ENCODE results near the gene TSC2. TPM values are rescaled to one million over a fixed set of nuclear protein-coding genes. Genes with fewer than 3 reads are reported as not detected.

The TSC2 gene
- total and polyA plus RNA-seq, 2 of the 13 experiments (the other 11 are each of a cell fraction or from before 2014, with no cell fraction given): 19.6 to 40.4 TPM

- no peak for TF ChIP-seq REST (IDR thresholded peaks at IDR 0.05; ENCODE audit: borderline replicate concordance in 1 of 2, low read depth in 1 of 2, low read length in 2 of 2)
- 0 out of 2 replicates have a peak, but pooled peaks have one; percentile 23 for TF ChIP-seq PRDM10 (CRISPR knock-in tag; IDR thresholded peaks at IDR 0.05; ENCODE audit: low read depth)
- no peak for TF ChIP-seq TFE3 (CRISPR knock-in tag; IDR thresholded peaks at IDR 0.05)
- TF ChIP-seq THAP11 (CRISPR knock-in tag; IDR thresholded peaks at IDR 0.05): peak; percentile 50
- no peak for TF ChIP-seq ZNF382 (CRISPR knock-in tag; IDR thresholded peaks at IDR 0.05; ENCODE audit: borderline replicate concordance)
- no peak for TF ChIP-seq ZNF850 (CRISPR knock-in tag; conservative IDR thresholded peaks at IDR 0.05)
- peak; percentile 51; the same call in 1 of the 2 replicates for TF ChIP-seq IRF2 (CRISPR knock-in tag; IDR thresholded peaks at IDR 0.05)
- no peak for TF ChIP-seq CERS6 (CRISPR knock-in tag; IDR thresholded peaks at IDR 0.05)
- TF ChIP-seq, protein P1, sequence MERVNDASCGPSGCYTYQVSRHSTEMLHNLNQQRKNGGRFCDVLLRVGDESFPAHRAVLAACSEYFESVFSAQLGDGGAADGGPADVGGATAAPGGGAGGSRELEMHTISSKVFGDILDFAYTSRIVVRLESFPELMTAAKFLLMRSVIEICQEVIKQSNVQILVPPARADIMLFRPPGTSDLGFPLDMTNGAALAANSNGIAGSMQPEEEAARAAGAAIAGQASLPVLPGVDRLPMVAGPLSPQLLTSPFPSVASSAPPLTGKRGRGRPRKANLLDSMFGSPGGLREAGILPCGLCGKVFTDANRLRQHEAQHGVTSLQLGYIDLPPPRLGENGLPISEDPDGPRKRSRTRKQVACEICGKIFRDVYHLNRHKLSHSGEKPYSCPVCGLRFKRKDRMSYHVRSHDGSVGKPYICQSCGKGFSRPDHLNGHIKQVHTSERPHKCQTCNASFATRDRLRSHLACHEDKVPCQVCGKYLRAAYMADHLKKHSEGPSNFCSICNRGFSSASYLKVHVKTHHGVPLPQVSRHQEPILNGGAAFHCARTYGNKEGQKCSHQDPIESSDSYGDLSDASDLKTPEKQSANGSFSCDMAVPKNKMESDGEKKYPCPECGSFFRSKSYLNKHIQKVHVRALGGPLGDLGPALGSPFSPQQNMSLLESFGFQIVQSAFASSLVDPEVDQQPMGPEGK (CRISPR knock-in tag; IDR thresholded peaks at IDR 0.05): peak; percentile 32; the same call in 1 of the 2 replicates
- 0 out of 2 replicates have a peak, but pooled peaks have one; percentile 11 for TF ChIP-seq ARID5B (CRISPR knock-in tag; IDR thresholded peaks at IDR 0.05)
These were observed 32.5 kb upstream of the TSC2 start (continued) for GRCh38 chr16:2015117-2015946.
